GM12878 (cell line): ENCODE results near the gene PPP6C. TPM values are rescaled to one million over a fixed set of nuclear protein-coding genes. Genes with fewer than 3 reads are reported as not detected.
"Not testable (repeated sequence)": the region's sequence is repeated elsewhere in the genome, so short reads cannot be mapped to it uniquely, and the experiment has no call there.

Experiments used
- ATAC-seq: fragments of 200-7000 bp; cut with Tn5 transposase; 3 replicates; pipeline ENCODE4 v1.9.1; 2020; ENCODE audit warnings: mild to moderate bottlenecking, moderate library complexity
- BruUV-seq: library from RNA; stranded (reverse); fragments of 400-500 nt; replicated peaks from 2 replicates; lab custom pipeline; 2021; lab: Mats Ljungman, UMichigan
- CTCF ChIA-PET: fragments of 300-600 bp; sonication (Branson Sonifier 250); formaldehyde crosslinking; extraction: SDS; loops from one replicate; lab custom pipeline; 2021; ENCODE audit warnings: inconsistent platforms; lab: Yijun Ruan, JAX
- POLR2A ChIA-PET: fragments of 350-600 bp; formaldehyde crosslinking; extraction: SDS; loops from one replicate; lab custom pipeline; 2021; ENCODE audit warnings: inconsistent platforms; lab: Charles Lee
- RAD21 ChIA-PET: fragments of 300-600 bp; sonication (Branson Sonifier 250); formaldehyde crosslinking; loops from one replicate; lab custom pipeline; 2023; ENCODE audit warnings: antibody characterized with exemption; ENCODE audit not compliant: unreplicated experiment; lab: Charles Lee
- SMC1A ChIA-PET: fragments of 300-600 bp; sonication (Branson Sonifier 250); formaldehyde crosslinking; loops from one replicate; lab custom pipeline; 2023; ENCODE audit not compliant: unreplicated experiment, uncharacterized antibody; lab: Charles Lee
- DNase-seq: peaks from one replicate; pipeline ENCODE4 v3.0.0-alpha.2; 2011; ENCODE audit warnings: low read depth, low spot score
- FAIRE-seq: peaks from 3 replicates; lab custom pipeline; 2011; peaks lifted over from hg19 to GRCh38; lab: Jason Lieb, UNC
- H2AFZ ChIP-seq: 2 replicates; pipeline ENCODE4 v1.6.0; 2011; ENCODE audit warnings: low read depth, low read length, control low read depth; ENCODE audit not compliant: control insufficient read depth
- H3K27ac ChIP-seq: 2 replicates; pipeline ENCODE4 v1.5.1; 2011; ENCODE audit warnings: control low read depth; ENCODE audit not compliant: control insufficient read depth, insufficient read depth
- H3K27me3 ChIP-seq, 2 experiments: replicated peaks in 1 of 2; 2 replicates each; pipeline versions ENCODE4 v1.6.0 to v1.6.1; 2011; ENCODE audit warnings: low read length in 1 of 2; ENCODE audit not compliant: control insufficient read depth in 2 of 2, insufficient read depth in 2 of 2
- H3K36me3 ChIP-seq, 2 experiments: 2 replicates each; pipeline ENCODE4 v1.5.1; 2011; ENCODE audit warnings: low read length in 1 of 2; ENCODE audit not compliant: control insufficient read depth in 2 of 2, insufficient read depth in 2 of 2
- H3K4me1 ChIP-seq: 2 replicates; pipeline ENCODE4 v1.6.1; 2011; ENCODE audit warnings: mild to moderate bottlenecking, low read length, moderate library complexity, mixed read lengths; ENCODE audit not compliant: control insufficient read depth, insufficient read depth
- H3K4me2 ChIP-seq: 2 replicates; pipeline ENCODE4 v1.6.0; 2011; ENCODE audit warnings: control low read depth; ENCODE audit not compliant: control insufficient read depth, insufficient read depth
- H3K4me3 ChIP-seq: fragments of 200-600 bp; sonication (generic); 2 replicates; pipeline ENCODE4 v1.5.1; 2016
- H3K79me2 ChIP-seq: 2 replicates; pipeline ENCODE4 v1.6.0; 2011; ENCODE audit warnings: low read length; ENCODE audit not compliant: control insufficient read depth, insufficient read depth
- H3K9ac ChIP-seq: 2 replicates; pipeline ENCODE4 v1.8.0; 2011; ENCODE audit warnings: low read length, control low read depth, mixed read lengths; ENCODE audit not compliant: control insufficient read depth, insufficient read depth
- H3K9me3 ChIP-seq: replicated peaks from 3 replicates; pipeline ENCODE4 v1.5.1; 2011; ENCODE audit warnings: mild to moderate bottlenecking, low read length; ENCODE audit not compliant: control insufficient read depth, insufficient read depth
- H4K20me1 ChIP-seq: 2 replicates; pipeline ENCODE4 v1.6.0; 2011; ENCODE audit not compliant: control insufficient read depth, insufficient read depth
- WGBS: methylation state at CpG from one replicate; pipeline ENCODE4 v1.1.6; 2016; ENCODE audit warnings: low lambda C conversion rate; ENCODE audit not compliant: insufficient replicate concordance, insufficient coverage; ENCODE audit errors: missing lambda C conversion rate; 5-methylcytosine and 5-hydroxymethylcytosine counted together
- in situ Hi-C: fragments of 300-500 bp; cut with MboI; formaldehyde crosslinking; loops from 9 replicates; pipeline ENCODE4 v1.14.3; 2018; ENCODE audit warnings: mixed read lengths
- intact Hi-C: fragments of 100-400 bp; cut with micrococcal nuclease; formaldehyde crosslinking; loops from one replicate; pipeline ENCODE4 v1.14.2; 2022; ENCODE audit not compliant: unreplicated experiment
- polyA plus RNA-seq, 11 experiments: library from polyadenylated mRNA; depleted of rRNA in 4 of 11; unstranded in 6 of 11; stranded (reverse) in 5 of 11; fragments of >200 nt; fragmentation: Nextera tagmentation in 4 of 11; fragmentation: Illumina TruSeq in 1 of 11; extraction: Ambion mirVana in 4 of 11; extraction: Trizol in 1 of 11; gene quantifications; 1 replicate in 1 of 11; 2 replicates in 10 of 11; pipeline versions ENCODE4 v1.2.1 to v1.2.3, GENCODE V29; 2011 to 2016; ENCODE audit warnings: inconsistent platforms in 2 of 11, missing spikeins in 2 of 11, low read depth in 1 of 11
- total RNA-seq, 4 experiments: library from RNA; depleted of rRNA in 3 of 4; stranded (reverse); fragments of >200 nt in 3 of 4; fragmentation: Illumina TruSeq in 1 of 4; extraction: Trizol in 1 of 4; gene quantifications; 2 replicates each; pipeline versions ENCODE4 v1.2.1 to v1.2.3, GENCODE V29; 2013 to 2021

PPP6C gene
- total and polyA plus RNA-seq, 10 of the 15 experiments (the other 5 are each of a cell fraction or from before 2014, with no cell fraction given), result 26.8 to 45.3 (median 37.1) TPM

- H3K79me2 ChIP-seq, RAD21 ChIA-PET, ATAC-seq, H3K9me3 ChIP-seq, SMC1A ChIA-PET, H3K27ac ChIP-seq, BruUV-seq, DNase-seq, H3K4me1 ChIP-seq, H3K4me2 ChIP-seq, intact Hi-C loops, H3K9ac ChIP-seq, in situ Hi-C loops, H3K36me3 ChIP-seq, H2AFZ ChIP-seq, CTCF ChIA-PET, H3K4me3 ChIP-seq, FAIRE-seq, H3K27me3 ChIP-seq, H4K20me1 ChIP-seq: not testable (repeated sequence)
- POLR2A ChIA-PET, result interaction anchor here (1.4 kb wide), 1 partner anchor 172 kb away, joined by 3 read pairs; no protein-coding TSS in a partner anchor
- WGBS, result no CpG with 5 or more reads among the region's 1 CpG
Observed at GRCh38 chr9:125195591-125195990, 6.0 kb upstream of the PPP6C start.

- H3K4me2 ChIP-seq, H3K4me3 ChIP-seq, SMC1A ChIA-PET, H3K36me3 ChIP-seq, H3K27me3 ChIP-seq, H3K4me1 ChIP-seq, in situ Hi-C loops, H3K27ac ChIP-seq, DNase-seq, FAIRE-seq, H2AFZ ChIP-seq, CTCF ChIA-PET, POLR2A ChIA-PET, RAD21 ChIA-PET, H3K9me3 ChIP-seq, ATAC-seq, H4K20me1 ChIP-seq, intact Hi-C loops, H3K9ac ChIP-seq, H3K79me2 ChIP-seq, BruUV-seq: not testable (repeated sequence)
- 99% methylated on average over 5 of the region's 5 CpGs for whole genome bisulfite sequencing
Observed at GRCh38 chr9:125194466-125194865, 4.9 kb upstream of the PPP6C start.
